IMR-90 (cell line): Measurements from ENCODE around the gene AKR1D1. TPM values are rescaled to one million over a fixed set of nuclear protein-coding genes. Genes with fewer than 3 reads are reported as not detected.

Experiments
- ATAC-seq: fragments of 200-7000 bp; cut with Tn5 transposase; 2 replicates; pipeline ENCODE4 v1.9.1; 2020; ENCODE audit warnings: low read depth, mild to moderate bottlenecking, moderate library complexity
- BruUV-seq: library from RNA; stranded (reverse); fragments of 400-500 nt; replicated peaks from 2 replicates; lab custom pipeline; 2021; lab: Mats Ljungman, UMichigan
- CTCF ChIA-PET: fragments of 300-600 bp; formaldehyde crosslinking; extraction: SDS; loops from one replicate; lab custom pipeline; 2021; ENCODE audit warnings: antibody characterized with exemption; lab: Yijun Ruan, JAX
- POLR2A ChIA-PET: fragments of 300-600 bp; sonication (Branson Sonifier 250); formaldehyde crosslinking; loops from one replicate; lab custom pipeline; 2022; ENCODE audit warnings: antibody characterized with exemption; ENCODE audit not compliant: unreplicated experiment; lab: Charles Lee
- DNase-seq: peaks from one replicate; pipeline ENCODE4 v3.0.0; 2013
- H2AFZ ChIP-seq: replicated peaks from 2 replicates; pipeline ENCODE3; 2013; ENCODE audit warnings: low read length, mild to moderate bottlenecking; ENCODE audit not compliant: poor library complexity
- H2AK5ac ChIP-seq: 2 replicates; pipeline ENCODE4 v1.6.1; 2013; ENCODE audit warnings: low read depth, low read length, inconsistent platforms
- H2AK9ac ChIP-seq: replicated peaks from 2 replicates; pipeline ENCODE3; 2013; ENCODE audit warnings: mild to moderate bottlenecking, low read depth, low read length, moderate library complexity; ENCODE audit not compliant: poor library complexity
- H2BK120ac ChIP-seq: 2 replicates; pipeline ENCODE4 v1.6.1; 2013; ENCODE audit warnings: low read depth, low read length, inconsistent platforms
- H2BK15ac ChIP-seq: 3 replicates; pipeline ENCODE4 v1.6.1; 2013; ENCODE audit warnings: low read depth, low read length, inconsistent platforms
- H2BK20ac ChIP-seq: 2 replicates; pipeline ENCODE4 v1.6.1; 2013; ENCODE audit warnings: low read depth, mild to moderate bottlenecking, inconsistent platforms, low read length, moderate library complexity
- H2BK5ac ChIP-seq: 2 replicates; pipeline ENCODE4 v1.6.1; 2013; ENCODE audit warnings: mild to moderate bottlenecking, low read depth, low read length, inconsistent platforms; ENCODE audit not compliant: poor library complexity, severe bottlenecking
- H3K14ac ChIP-seq: replicated peaks from 2 replicates; pipeline ENCODE4 v1.6.1; 2013; ENCODE audit warnings: low read depth, low read length, inconsistent platforms
- H3K18ac ChIP-seq: 2 replicates; pipeline ENCODE4 v1.6.1; 2013; ENCODE audit warnings: low read depth, low read length, control low read depth
- H3K23ac ChIP-seq: 2 replicates; pipeline ENCODE4 v1.6.1; 2013; ENCODE audit warnings: low read depth, low read length, inconsistent platforms
- H3K27ac ChIP-seq: 2 replicates; pipeline ENCODE4 v1.5.1; 2013; ENCODE audit warnings: mild to moderate bottlenecking, control low read depth, low read length; ENCODE audit not compliant: insufficient read depth
- H3K27me3 ChIP-seq: 2 replicates; pipeline ENCODE4 v1.6.1; 2013; ENCODE audit warnings: low read length; ENCODE audit not compliant: control insufficient read depth, insufficient read depth
- H3K36me3 ChIP-seq: 2 replicates; pipeline ENCODE4 v1.6.1; 2013; ENCODE audit warnings: low read length, mixed read lengths; ENCODE audit not compliant: control insufficient read depth, insufficient read depth
- H3K4ac ChIP-seq: 2 replicates; pipeline ENCODE4 v1.6.1; 2013; ENCODE audit warnings: low read depth, low read length, inconsistent platforms
- H3K4me1 ChIP-seq: 2 replicates; pipeline ENCODE4 v1.6.1; 2013; ENCODE audit warnings: low read length, mixed read lengths; ENCODE audit not compliant: control insufficient read depth, insufficient read depth
- H3K4me2 ChIP-seq: 2 replicates; pipeline ENCODE4 v1.6.1; 2013; ENCODE audit warnings: low read depth, mild to moderate bottlenecking, control low read depth, low read length, moderate library complexity
- H3K4me3 ChIP-seq: 2 replicates; pipeline ENCODE4 v1.5.1; 2013; ENCODE audit warnings: low read depth, mild to moderate bottlenecking, control low read depth, low read length, moderate library complexity; ENCODE audit not compliant: insufficient read depth
- H3K56ac ChIP-seq: 2 replicates; pipeline ENCODE4 v1.6.1; 2013; ENCODE audit warnings: low read length, inconsistent platforms; ENCODE audit not compliant: insufficient read depth; ENCODE audit errors: extremely low read depth
- H3K79me1 ChIP-seq, 2 experiments: 2 replicates each; pipeline ENCODE4 v1.6.1; 2013; ENCODE audit warnings: low read length in 2 of 2, inconsistent platforms in 1 of 2, low read depth in 1 of 2
- H3K9ac ChIP-seq: 2 replicates; pipeline ENCODE4 v1.6.1; 2013; ENCODE audit warnings: low read depth, low read length, control low read depth
- H3K9me1 ChIP-seq: 2 replicates; pipeline ENCODE4 v1.6.1; 2013; ENCODE audit warnings: low read length, inconsistent platforms; ENCODE audit not compliant: insufficient read depth
- H3K9me3 ChIP-seq: 2 replicates; pipeline ENCODE4 v1.6.1; 2013; ENCODE audit warnings: low read length; ENCODE audit not compliant: control insufficient read depth, insufficient read depth
- H4K20me1 ChIP-seq: 2 replicates; pipeline ENCODE4 v1.6.1; 2013; ENCODE audit warnings: low read length, inconsistent platforms; ENCODE audit not compliant: insufficient read depth
- H4K5ac ChIP-seq: 2 replicates; pipeline ENCODE4 v1.6.1; 2013; ENCODE audit warnings: mild to moderate bottlenecking, low read depth, low read length, control low read depth
- H4K8ac ChIP-seq, 2 experiments: 2 replicates each; pipeline ENCODE4 v1.6.1; 2013; ENCODE audit warnings: low read depth in 2 of 2, low read length in 2 of 2, control low read depth in 1 of 2, inconsistent platforms in 1 of 2
- H4K91ac ChIP-seq: 2 replicates; pipeline ENCODE4 v1.6.1; 2013; ENCODE audit warnings: low read depth, low read length, inconsistent platforms; ENCODE audit not compliant: insufficient read depth
- CEBPB ChIP-seq: IDR thresholded peaks from 2 replicates; pipeline ENCODE4 v1.6.1; 2012; ENCODE audit warnings: low read depth, low read length, improper control_type of control experiment
- FOS ChIP-seq: fragments of 150-350 bp; IDR thresholded peaks from 2 replicates; pipeline ENCODE4 v1.6.1; 2016; ENCODE audit warnings: low read depth, low read length
- MAFK ChIP-seq: IDR thresholded peaks from 2 replicates; pipeline ENCODE4 v1.6.1; 2012; ENCODE audit warnings: low read depth, low read length, improper control_type of control experiment
- RAD21 ChIP-seq: IDR thresholded peaks from 2 replicates; pipeline ENCODE4 v1.6.1; 2012; ENCODE audit warnings: low read length, improper control_type of control experiment
- SMC3 ChIP-seq: fragments of 150-350 bp; IDR thresholded peaks from 2 replicates; pipeline ENCODE4 v1.6.1; 2016; ENCODE audit warnings: low read depth, mild to moderate bottlenecking, antibody characterized with exemption, low read length, moderate library complexity
- WGBS, 2 experiments: methylation state at CpG; one replicate each; pipeline versions ENCODE4 v1.1.5 to v1.1.7; 2013; ENCODE audit warnings: missing lambda C conversion rate in 2 of 2; ENCODE audit not compliant: insufficient read length in 1 of 2; ENCODE audit errors: extremely low coverage in 2 of 2; 5-methylcytosine and 5-hydroxymethylcytosine counted together
- dilution Hi-C: fragments of 300-500 bp; cut with HindIII; formaldehyde crosslinking; loops from one replicate; pipeline ENCODE4 v1.14.3; 2018; ENCODE audit warnings: low sequenced_read_pairs; ENCODE audit not compliant: unreplicated experiment
- in situ Hi-C: fragments of 300-500 bp; cut with MboI; formaldehyde crosslinking; loops from 3 replicates; pipeline ENCODE4 v1.14.3; 2019; ENCODE audit warnings: low sequenced_read_pairs, inconsistent platforms, mixed read lengths
- intact Hi-C: fragments of 100-400 bp; cut with micrococcal nuclease; formaldehyde crosslinking; loops from 2 replicates; pipeline ENCODE4 v1.10.0; 2022
- polyA plus RNA-seq, 3 experiments: library from polyadenylated mRNA; depleted of rRNA; stranded (reverse); fragments of >200 nt; gene quantifications; 2 replicates each; pipeline ENCODE4 v1.2.3, GENCODE V29; 2012; ENCODE audit warnings: low replicate concordance in 1 of 3
- total RNA-seq: library from RNA; depleted of rRNA; stranded (reverse); fragments of >200 nt; gene quantifications from 2 replicates; pipeline ENCODE4 v1.2.3, GENCODE V29; 2012

AKR1D1 gene
- total and polyA plus RNA-seq, 2 of the 4 experiments (the other 2 are of a cell fraction) = not detected

- Histone ChIP-seq H2BK5ac (no peak overlapping the region), H3K9me3 (no peaks in the 10 kb centered on the region), H3K23ac (no peak overlapping the region), H3K4me3 (no peak overlapping the region), H3K56ac (no peak overlapping the region), H4K91ac (no peak overlapping the region), H3K27me3 (no peaks in the 10 kb centered on the region), H2BK15ac (no peak overlapping the region), H3K4me1 (no peaks in the 10 kb centered on the region), H2BK120ac (no peak overlapping the region), H4K5ac (no peak overlapping the region), H3K4ac (no peak overlapping the region), H3K9me1 (no peaks in the 10 kb centered on the region), H3K36me3 (no peaks in the 10 kb centered on the region), H2AK9ac (no peak overlapping the region), H3K79me1 (no peaks in the 10 kb centered on the region), H4K20me1 (no peaks in the 10 kb centered on the region), H3K4me2 (no peak overlapping the region), H2AFZ (no peak overlapping the region), H3K9ac (no peak overlapping the region), H3K27ac (no peak overlapping the region), H3K18ac (no peak overlapping the region), H2BK20ac (no peak overlapping the region), H4K8ac (no peak overlapping the region), H2AK5ac (no peak overlapping the region), H3K14ac (no peak overlapping the region)
- no CpG with 5 or more reads among the region's 3 CpGs for WGBS, 2 experiments
- DNase-seq (no peak), ATAC-seq (no peak)
- dilution Hi-C loops (no loop called here), in situ Hi-C loops (no loop called here), intact Hi-C loops (no loop called here)
- no peak for TF ChIP-seq CEBPB
- no peak for TF ChIP-seq SMC3
- no peak for TF ChIP-seq RAD21
- no peak for TF ChIP-seq FOS
- TF ChIP-seq MAFK = no peak
- CTCF ChIA-PET = no interaction called here
- BruUV-seq = no TSS peak
- POLR2A ChIA-PET = no interaction called here
These were observed 7.6 kb downstream of the AKR1D1 start for GRCh38 chr7:138083859-138084258.
